HCT116 (cell line): ENCODE data around the gene SYCP3.

Experiments
- ATF3 ChIP-seq: IDR thresholded peaks from 2 replicates; pipeline ENCODE4 v1.6.1; 2012
- CEBPB ChIP-seq: IDR thresholded peaks from 2 replicates; pipeline ENCODE4 v1.6.1; 2012; ENCODE audit warnings: low read depth
- CTCF ChIP-seq, 3 experiments: fragments of 200-600 bp in 1 of 3; sonication (generic) in 1 of 3; IDR thresholded peaks in 2 of 3; conservative IDR thresholded peaks in 1 of 3; 2 replicates each; pipeline ENCODE4 v1.5.1; 2012 to 2017; ENCODE audit warnings: low read depth in 2 of 3, low read length in 2 of 3, antibody characterized with exemption in 1 of 3, borderline replicate concordance in 1 of 3, control low read depth in 1 of 3, mild to moderate bottlenecking in 1 of 3, mixed read lengths in 1 of 3, mixed run types in 1 of 3, moderate library complexity in 1 of 3; ENCODE audit not compliant: insufficient read depth in 1 of 3
- EGR1 ChIP-seq: IDR thresholded peaks from 2 replicates; pipeline ENCODE4 v1.6.1; 2012; ENCODE audit warnings: low read depth
- EZH2phosphoT487 ChIP-seq: fragments of 200-600 bp; IDR thresholded peaks from 2 replicates; pipeline ENCODE4 v1.6.1; 2018; ENCODE audit warnings: antibody characterized with exemption, borderline replicate concordance
- JUND ChIP-seq: IDR thresholded peaks from 2 replicates; pipeline ENCODE4 v1.6.1; 2012
- POLR2A ChIP-seq: IDR thresholded peaks from 2 replicates; pipeline ENCODE4 v1.7.0; 2011; ENCODE audit warnings: borderline replicate concordance; ENCODE audit not compliant: insufficient read depth, insufficient read length; ENCODE audit errors: extremely low read depth
- POLR2AphosphoS5 ChIP-seq: IDR thresholded peaks from 2 replicates; pipeline ENCODE4 v1.6.1; 2011; ENCODE audit warnings: mild to moderate bottlenecking, low read depth, low read length, moderate library complexity
- REST ChIP-seq: IDR thresholded peaks from 2 replicates; pipeline ENCODE4 v1.6.1; 2012; ENCODE audit warnings: low read depth
- YY1 ChIP-seq: IDR thresholded peaks from 2 replicates; pipeline ENCODE4 v1.6.1; 2011; ENCODE audit warnings: low read length, low read depth, moderate library complexity, mild to moderate bottlenecking; ENCODE audit not compliant: insufficient replicate concordance; ENCODE audit errors: extremely low read depth

- TF ChIP-seq CTCF (IDR thresholded peaks at IDR 0.05 in 2 of 3, conservative IDR thresholded peaks at IDR 0.05 in 1 of 3; ENCODE audit: borderline replicate concordance in 1 of 3, insufficient read depth in 1 of 3, low read depth in 2 of 3, low read length in 2 of 3) (no peak), REST (no peak), POLR2AphosphoS5 (no peak), POLR2A (no peak), CEBPB (no peak), EZH2phosphoT487 (no peak), JUND (no peak), EGR1 (no peak), YY1 (no peak), ATF3 (no peak)
Measured at GRCh38 chr12:101727098-101727497, 12.2 kb downstream of the SYCP3 start.
